HepG2 (cell line): ENCODE results near the gene ACAP3.

Experiments
- ATF7 ChIP-seq, 2 experiments: fragments of 450-650 bp in 1 of 2; sonication (generic) in 1 of 2; formaldehyde crosslinking in 1 of 2; IDR thresholded peaks; 2 replicates each; pipeline versions ENCODE4 v1.4.0 to v1.6.1; 2016 to 2020; ENCODE audit warnings: antibody characterized with exemption in 1 of 2, mild to moderate bottlenecking in 1 of 2, missing genetic modification reagents in 1 of 2
- CEBPB ChIP-seq: IDR thresholded peaks from 2 replicates; pipeline ENCODE4 v1.6.1; 2011; ENCODE audit warnings: low read depth, low read length, improper control_type of control experiment, borderline replicate concordance
- GABPA ChIP-seq, 2 experiments: IDR thresholded peaks; 2 replicates each; pipeline ENCODE4 v1.6.1; 2011 to 2016; ENCODE audit warnings: low read depth in 2 of 2, low read length in 1 of 2, missing biosample characterization in 1 of 2, missing genetic modification characterization in 1 of 2
- GTF3A ChIP-seq: sonication (generic); formaldehyde crosslinking; conservative IDR thresholded peaks from 2 replicates; pipeline ENCODE4 v1.4.0; 2020; ENCODE audit warnings: mild to moderate bottlenecking, missing genetic modification reagents
- KMT2A ChIP-seq: sonication (generic); formaldehyde crosslinking; IDR thresholded peaks from 2 replicates; pipeline ENCODE4 v1.4.0; 2020; ENCODE audit warnings: missing genetic modification reagents
- NFE2 ChIP-seq: sonication (generic); formaldehyde crosslinking; IDR thresholded peaks from 2 replicates; pipeline ENCODE4 v1.4.0; 2020; ENCODE audit warnings: missing genetic modification reagents
- ZNF720 ChIP-seq: sonication (generic); formaldehyde crosslinking; IDR thresholded peaks from 2 replicates; pipeline ENCODE4 v1.4.0; 2020; ENCODE audit warnings: missing genetic modification reagents
- TF ChIP-seq, protein P1 (sequence below): IDR thresholded peaks from 2 replicates; pipeline ENCODE4 v1.4.0; 2020; ENCODE audit warnings: mild to moderate bottlenecking, missing genetic modification reagents

DNA sequence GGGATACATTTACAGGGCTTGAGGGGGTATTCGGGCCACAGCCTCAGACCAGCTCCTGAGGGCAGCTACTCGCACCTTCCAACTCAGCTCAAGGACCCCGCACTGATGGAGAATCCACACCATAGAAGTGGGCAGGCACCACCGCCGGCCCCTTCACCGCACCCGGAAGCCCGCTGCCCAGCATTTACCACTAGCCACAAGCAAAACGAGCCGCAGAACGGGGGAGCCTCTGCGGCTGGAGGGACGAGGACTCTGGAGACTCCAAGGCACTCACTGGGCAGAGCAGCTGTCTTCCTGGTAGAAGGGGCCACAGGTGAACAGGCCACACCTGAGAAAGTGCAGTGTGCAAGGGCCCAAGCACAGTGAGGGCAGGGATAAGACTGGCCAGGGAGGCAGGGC, 39.4 kb downstream of the ACAP3 start:
- TF ChIP-seq KMT2A (CRISPR knock-in tag) (no peak), CEBPB (no peak), ATF7 (IDR thresholded peaks at IDR 0.05) (no peak), ATF7 (CRISPR knock-in tag; IDR thresholded peaks at IDR 0.05) (no peak), NFE2 (CRISPR knock-in tag) (no peak), ZNF720 (CRISPR knock-in tag) (no peak), GABPA (IDR thresholded peaks at IDR 0.05; ENCODE audit: low read depth, low read length) (no peak), GABPA (CRISPR knock-in tag; IDR thresholded peaks at IDR 0.05; ENCODE audit: low read depth) (no peak), GTF3A (CRISPR knock-in tag) (no peak)
- TF ChIP-seq, protein P1, sequence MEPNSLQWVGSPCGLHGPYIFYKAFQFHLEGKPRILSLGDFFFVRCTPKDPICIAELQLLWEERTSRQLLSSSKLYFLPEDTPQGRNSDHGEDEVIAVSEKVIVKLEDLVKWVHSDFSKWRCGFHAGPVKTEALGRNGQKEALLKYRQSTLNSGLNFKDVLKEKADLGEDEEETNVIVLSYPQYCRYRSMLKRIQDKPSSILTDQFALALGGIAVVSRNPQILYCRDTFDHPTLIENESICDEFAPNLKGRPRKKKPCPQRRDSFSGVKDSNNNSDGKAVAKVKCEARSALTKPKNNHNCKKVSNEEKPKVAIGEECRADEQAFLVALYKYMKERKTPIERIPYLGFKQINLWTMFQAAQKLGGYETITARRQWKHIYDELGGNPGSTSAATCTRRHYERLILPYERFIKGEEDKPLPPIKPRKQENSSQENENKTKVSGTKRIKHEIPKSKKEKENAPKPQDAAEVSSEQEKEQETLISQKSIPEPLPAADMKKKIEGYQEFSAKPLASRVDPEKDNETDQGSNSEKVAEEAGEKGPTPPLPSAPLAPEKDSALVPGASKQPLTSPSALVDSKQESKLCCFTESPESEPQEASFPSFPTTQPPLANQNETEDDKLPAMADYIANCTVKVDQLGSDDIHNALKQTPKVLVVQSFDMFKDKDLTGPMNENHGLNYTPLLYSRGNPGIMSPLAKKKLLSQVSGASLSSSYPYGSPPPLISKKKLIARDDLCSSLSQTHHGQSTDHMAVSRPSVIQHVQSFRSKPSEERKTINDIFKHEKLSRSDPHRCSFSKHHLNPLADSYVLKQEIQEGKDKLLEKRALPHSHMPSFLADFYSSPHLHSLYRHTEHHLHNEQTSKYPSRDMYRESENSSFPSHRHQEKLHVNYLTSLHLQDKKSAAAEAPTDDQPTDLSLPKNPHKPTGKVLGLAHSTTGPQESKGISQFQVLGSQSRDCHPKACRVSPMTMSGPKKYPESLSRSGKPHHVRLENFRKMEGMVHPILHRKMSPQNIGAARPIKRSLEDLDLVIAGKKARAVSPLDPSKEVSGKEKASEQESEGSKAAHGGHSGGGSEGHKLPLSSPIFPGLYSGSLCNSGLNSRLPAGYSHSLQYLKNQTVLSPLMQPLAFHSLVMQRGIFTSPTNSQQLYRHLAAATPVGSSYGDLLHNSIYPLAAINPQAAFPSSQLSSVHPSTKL = no peak
